GM21737 (cell line): ENCODE data around the gene HMGB4.
A peak's percentile ranks its signal among the peaks of the same experiment; 100 is the strongest.

Experiments used
- ATAC-seq: cut with Tn5 transposase; IDR thresholded peaks from one replicate; pipeline ENCODE4 v1.9.1; 2021; ENCODE audit warnings: mild to moderate bottlenecking, moderate library complexity; ENCODE audit not compliant: unreplicated experiment

Gene HMGB4

DNA sequence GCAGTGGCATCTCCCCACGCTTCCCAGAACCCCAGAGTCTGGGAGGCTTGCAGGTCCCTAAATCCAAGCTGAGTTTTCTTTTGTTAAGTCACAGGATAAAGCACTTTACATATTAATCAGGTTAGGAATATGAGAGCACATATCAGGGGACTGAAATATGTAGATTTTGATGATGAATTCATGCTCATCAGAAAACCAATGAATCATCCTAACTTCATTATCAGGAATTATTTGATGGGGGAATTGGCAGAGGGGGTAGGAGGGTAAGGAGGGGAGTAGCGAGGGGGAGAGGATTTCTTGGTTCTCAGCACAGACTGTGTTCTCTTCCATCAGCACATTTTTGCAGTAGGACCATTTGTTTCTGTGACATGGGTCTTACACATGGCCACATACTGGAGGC lies 32.1 kb downstream of the HMGB4 start:
- no peak for ATAC-seq

GRCh38 chr1:33897092-33897725 lies 33.3 kb downstream of the HMGB4 start:
- no peak for ATAC-seq

DNA sequence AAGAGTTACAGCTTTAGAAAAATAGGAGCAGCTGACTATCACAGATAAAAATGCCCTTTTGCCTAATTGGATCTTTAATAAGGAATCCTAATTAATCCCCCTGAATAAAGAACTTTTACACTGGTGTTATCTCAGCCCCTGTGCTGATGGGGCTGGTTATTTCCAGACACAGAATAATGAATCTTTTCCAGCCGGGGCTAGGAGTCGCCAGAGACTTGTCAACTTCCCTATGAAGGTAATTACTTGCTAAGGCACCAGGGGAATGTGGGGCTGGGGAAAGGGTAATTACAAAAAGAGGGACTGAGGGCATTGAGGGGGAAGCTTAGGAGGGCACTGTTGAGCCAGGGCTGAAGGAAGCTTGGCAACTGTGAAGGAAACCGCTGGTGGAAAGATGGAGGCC lies 34.5 kb downstream of the HMGB4 start:
- no peak for ATAC-seq

DNA sequence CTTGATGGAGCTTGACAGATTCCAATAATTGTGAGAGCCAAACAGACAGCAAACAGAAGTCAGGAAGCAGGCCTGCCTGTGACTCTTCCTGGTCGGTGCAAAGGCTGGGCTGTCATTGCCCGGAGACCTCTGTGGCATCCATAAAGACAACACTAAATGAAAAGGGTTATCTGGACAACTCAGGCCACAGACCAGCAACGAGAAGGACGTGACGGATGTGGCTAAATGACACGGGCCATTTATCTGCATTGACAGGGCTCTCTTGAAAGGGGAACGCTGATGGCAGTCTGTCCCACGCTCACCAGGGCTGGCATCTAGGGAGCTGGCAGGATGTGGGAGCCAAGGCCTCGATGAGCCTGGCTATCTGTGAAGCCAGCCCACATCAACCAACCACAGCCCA lies 35.0 kb downstream of the HMGB4 start:
- no peak for ATAC-seq

DNA sequence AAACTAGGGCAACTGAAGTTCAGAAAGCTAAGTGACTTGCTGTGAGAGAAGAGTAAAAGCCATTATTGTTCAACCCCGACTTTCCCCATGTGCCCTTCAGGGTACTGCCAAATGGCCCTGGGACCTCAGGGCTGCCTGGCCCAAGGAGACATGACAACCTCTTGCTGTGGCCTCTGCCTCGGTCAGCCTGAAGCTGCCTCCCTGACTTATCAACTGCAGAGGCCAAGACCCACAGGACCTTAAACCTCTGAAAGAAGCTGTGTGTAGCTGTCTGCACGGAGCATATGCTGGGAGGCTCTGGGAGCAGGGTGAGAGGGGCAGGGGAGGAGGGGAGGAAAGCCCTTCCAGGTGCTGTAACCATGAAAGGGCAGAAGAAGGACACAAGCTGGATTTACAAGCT lies 35.9 kb downstream of the HMGB4 start:
- ATAC-seq, result no peak

DNA sequence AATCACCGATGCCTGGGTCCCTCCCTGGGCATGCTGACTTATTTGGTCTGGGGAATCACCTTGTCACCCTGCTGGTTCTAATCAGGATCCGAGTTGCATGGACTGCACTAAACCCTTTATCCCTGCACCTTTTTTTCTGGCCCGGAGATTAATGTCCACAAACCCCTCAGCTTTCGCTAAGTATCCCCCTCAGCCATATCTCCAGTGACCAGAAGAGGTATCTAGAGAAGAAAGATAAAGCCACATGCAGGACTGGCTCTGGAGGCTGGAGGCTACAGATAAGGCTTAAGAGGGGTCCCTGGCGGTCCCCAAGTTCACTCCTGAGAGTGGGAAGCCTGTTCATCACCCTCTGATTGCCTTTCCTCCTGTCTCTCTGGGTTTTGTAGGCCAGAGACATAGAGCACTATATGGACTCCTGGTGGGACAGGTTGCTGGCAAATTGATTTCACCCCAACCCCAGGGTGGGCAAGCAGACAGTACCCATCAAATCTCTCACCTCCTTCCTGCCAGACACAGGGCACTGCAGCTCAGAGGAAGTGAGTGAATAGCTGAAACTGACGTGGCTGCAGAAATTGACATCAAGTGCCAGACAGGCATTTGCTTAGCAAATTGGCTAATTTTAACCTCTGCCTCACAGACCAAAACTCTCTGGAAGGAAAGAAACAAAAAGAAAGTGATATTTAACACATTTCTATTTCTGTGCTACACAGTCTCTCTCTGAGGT lies 38.8 kb downstream of the HMGB4 start:
- ATAC-seq, result peak; percentile 73

DNA sequence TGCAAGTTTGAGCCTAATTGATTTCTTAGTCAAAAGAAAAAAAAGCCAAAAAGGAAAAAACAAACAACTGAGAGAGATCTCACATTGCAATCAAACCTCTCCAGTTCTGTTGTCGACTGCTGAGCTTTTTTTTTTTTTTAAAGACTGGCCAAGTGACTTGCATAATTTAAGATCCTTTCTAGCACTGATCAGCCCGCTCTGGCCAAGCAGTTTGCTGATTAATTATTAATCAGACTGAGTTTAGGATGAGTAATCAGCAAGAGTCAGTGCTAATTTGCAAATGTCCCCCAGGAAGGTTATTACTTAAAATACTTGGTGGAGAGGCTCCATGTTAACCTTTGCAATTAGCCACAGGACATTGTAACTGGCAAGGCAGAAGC lies 39.3 kb downstream of the HMGB4 start:
- peak; percentile 66 for ATAC-seq

DNA sequence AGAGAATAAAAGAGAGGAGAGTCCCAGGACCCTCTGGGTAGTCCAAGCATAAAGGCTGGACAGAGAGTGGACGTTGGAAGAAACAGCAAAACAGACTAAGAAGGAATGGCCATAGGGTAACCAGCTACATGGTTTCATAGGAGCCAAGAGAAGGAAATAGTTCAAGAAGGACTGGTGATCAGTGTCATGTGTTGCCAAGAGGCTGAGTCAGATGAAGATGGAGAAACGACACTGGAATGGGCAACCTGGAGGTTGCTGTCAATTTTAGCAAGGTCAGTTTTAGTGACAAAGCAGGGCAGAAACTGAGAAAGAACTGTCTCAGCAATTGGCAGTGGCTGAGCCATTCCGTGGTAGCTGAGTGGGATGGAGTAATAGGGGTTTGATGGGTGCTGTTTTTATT lies 41.4 kb downstream of the HMGB4 start:
- no peak for ATAC-seq

- ATAC-seq, result no peak
These were observed 42.3 kb downstream of the HMGB4 start for GRCh38 chr1:33906156-33906555.

DNA sequence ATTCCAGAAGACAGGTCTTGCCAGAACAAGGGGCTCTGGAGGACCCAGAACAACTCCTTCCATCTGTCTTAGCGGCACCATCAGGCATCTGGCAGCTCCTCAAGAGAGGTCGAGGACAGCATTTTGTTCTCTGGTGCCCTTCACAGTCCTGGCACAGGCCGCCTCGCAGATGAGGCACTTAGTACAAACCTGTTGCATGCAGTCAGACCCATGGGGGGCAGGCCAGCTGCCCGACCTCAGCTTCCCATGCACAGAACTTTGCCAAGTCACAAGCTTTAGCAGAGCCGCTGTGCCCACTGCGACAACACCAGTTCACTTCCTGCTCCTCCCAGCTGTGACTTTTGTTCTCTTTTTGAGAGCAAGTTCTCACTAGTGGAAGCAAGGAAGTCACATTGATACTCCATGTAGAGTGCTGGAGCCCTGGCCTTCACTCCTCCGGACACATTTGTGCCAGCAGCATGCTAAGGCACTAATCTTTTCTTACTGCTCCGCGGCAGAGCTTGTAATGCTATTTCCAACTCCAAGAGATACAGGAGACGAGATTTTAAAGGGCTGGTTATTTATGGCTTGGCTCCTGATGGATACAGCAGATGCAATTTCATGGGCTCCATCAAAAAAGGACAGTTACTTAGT lies 44.6 kb downstream of the HMGB4 start:
- no peak for ATAC-seq
